Stimulated activated CD4-positive, alpha-beta T cell treated with anti-CD3 and anti-CD28 coated beads, Interleukin-1b, Interleukin-23, amount 100 ng/mL, for 24 hours (primary cell): ENCODE results near the gene RPS18.
"Not testable (repeated sequence)": the region's sequence is repeated elsewhere in the genome, so short reads cannot be mapped to it uniquely, and the experiment has no call there.

Experiments
- DNase-seq, 4 experiments: peaks; one replicate each; pipeline ENCODE4 v3.0.0-alpha.2; 2020; ENCODE audit warnings: low read depth in 4 of 4, low spot score in 1 of 4

The RPS18 gene

GRCh38 chr6:33271468-33272274, at the start of gene RPS18, which contains the start of gene VPS52:
RPS18 (plus strand) TSS chr6:33272075; CDS start chr6:33272120, 45 bp downstream.
VPS52 (minus strand) TSS chr6:33271876; CDS start chr6:33271675, 201 bp downstream.
- DNase-seq = peak; percentile 71 to 79 (median 76)

DNA sequence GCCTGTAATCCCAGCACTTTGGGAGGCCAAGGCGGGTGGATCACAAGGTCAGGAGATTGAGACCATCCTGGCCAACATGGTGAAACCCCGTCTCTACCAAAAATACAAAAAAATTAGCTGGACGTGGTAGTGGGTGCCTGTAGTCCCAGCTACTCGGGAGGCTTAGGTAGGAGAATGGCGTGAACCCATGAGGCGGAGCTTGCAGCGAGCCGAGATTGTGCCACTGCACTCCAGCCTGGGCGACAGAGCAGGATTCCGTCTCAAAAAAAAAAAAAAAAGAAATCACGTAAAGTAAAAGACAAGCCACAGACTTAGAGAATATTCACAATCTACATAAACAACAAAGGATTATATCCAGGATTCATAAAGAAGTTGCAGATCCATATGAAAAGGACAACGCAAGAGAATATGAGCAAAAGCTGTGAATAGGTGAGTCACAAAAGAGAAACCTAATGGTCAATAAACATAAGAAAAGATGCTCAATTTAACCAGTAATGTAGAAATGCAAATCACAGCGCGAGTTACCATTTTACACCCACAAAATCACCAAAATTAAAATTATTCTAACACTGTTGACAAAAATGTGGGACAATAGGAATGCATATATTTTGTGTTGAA, 45.3 kb upstream of the RPS18 start:
- not testable (repeated sequence) for DNase-seq

GRCh38 chr6:33235221-33235634, 36.6 kb upstream of the RPS18 start:
- DNase-seq = no peak

DNA sequence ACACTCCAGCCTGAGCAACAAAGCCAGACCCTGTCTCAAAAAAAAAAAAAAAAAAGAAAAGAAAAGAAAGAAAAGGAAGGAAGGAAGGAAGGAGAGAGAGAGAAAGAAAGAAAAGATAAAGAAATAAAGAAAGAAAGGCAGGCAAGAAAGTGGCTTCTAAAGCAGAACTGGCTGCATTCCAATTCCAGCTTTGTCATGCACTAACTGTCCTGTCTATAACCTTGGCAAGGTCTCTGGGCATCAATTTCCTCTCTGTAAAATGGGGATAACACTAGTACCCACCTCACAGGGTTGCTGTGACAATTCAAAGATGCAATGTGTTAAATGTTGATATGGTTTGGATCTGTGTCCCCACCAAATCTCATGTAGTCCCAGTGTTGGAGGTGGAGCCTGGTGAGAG, 35.5 kb upstream of the RPS18 start:
- no peak for DNase-seq

DNA sequence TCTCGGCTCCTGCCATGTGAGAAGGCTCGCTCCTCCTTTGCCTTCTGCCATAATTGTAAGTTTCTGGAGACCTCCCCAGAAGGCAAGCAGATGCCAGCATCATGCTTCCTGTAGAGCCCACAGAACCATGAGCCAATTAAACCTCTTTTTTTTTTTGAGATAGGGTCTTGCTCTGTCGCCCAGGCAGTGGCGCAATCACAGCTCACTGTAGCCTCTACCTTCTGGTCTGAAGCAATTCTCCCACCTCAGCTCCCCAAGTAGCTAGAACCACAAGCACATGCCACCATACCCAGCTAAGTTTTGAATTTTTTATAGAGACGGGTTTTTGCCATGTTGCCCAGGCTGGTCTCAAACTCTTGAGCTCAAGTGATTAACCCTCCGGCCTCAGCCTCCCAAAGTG, 35.0 kb upstream of the RPS18 start:
- no peak for DNase-seq

GRCh38 chr6:33237741-33238140, 34.1 kb upstream of the RPS18 start:
- DNase-seq = no peak

GRCh38 chr6:33241968-33242367, 29.9 kb upstream of the RPS18 start:
- DNase-seq = no peak

DNA sequence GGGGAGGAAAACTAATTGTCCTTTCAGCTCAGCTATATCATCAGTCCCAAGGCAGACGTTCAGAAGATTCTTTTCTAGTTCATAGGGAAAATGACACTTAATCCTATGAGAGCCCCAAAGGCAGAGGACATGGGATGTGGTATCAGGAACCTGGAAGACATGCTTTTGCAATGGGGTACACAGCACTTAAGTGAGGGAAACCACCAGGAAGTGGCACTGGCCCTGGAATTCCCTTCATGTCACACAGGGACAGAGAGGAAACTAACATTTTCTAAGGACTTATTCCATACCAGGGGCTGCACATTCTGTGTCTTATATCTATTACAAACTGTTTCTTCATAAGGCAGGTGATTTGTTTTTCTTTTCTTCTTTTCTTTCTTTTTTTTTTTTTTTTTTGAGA, 28.4 kb upstream of the RPS18 start:
- no peak for DNase-seq

- peak; percentile 79 to 91 (median 86) for DNase-seq
Measured at GRCh38 chr6:33247977-33248642, 23.8 kb upstream of the RPS18 start.

GRCh38 chr6:33248643-33248931, 23.3 kb upstream of the RPS18 start:
- DNase-seq = peak in 1 of 4 experiments; percentile 24

- peak; percentile 84 to 96 (median 86) for DNase-seq
Measured at GRCh38 chr6:33248932-33249731, 22.7 kb upstream of the RPS18 start.

DNA sequence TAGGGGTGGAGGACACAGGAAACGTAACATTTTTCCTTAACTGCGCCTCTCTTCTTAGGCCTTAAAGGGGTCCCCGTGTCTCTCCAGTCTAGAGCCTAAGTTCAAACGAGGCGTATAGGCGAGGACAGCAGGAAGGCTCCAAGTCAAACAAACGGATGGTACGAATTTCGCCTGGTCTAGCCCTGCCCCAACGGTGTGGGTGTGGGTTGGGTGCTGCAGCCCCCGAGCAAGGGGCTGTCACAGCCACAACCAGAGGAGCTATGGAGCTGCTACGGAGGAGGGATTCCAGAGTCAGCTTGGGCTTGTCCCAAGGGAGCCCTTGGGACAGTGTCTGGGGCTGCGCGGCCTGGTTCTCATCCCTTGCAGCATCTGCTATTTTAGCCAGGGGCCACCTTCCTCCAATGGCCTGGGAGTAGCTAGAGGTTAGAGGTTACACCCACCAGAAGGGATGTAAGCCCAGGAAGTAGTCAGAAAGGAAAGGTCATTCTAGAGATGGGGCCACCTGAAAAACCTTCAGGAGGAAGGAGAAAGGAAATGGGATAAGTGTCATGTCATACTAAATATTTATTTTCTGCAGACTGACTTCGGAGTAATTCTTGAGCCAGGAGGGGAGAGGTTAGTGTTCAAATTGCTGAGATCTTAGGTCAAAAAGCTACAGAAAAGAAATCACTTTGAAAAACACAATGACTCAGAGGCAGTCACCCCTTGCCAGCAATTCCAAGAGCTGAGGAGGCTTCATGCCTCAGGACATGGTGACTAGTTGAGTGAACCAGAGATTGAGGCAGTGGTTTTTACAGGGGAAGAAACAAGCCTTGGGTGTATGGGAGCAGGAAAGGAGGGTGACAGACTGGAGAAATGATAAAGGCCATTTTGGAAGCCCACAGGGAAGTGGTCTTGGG, 21.9 kb upstream of the RPS18 start:
- DNase-seq = no peak

GRCh38 chr6:33250731-33251130, 21.1 kb upstream of the RPS18 start:
- no peak for DNase-seq

- DNase-seq = no peak
Measured at GRCh38 chr6:33251395-33252012, 20.4 kb upstream of the RPS18 start.

DNA sequence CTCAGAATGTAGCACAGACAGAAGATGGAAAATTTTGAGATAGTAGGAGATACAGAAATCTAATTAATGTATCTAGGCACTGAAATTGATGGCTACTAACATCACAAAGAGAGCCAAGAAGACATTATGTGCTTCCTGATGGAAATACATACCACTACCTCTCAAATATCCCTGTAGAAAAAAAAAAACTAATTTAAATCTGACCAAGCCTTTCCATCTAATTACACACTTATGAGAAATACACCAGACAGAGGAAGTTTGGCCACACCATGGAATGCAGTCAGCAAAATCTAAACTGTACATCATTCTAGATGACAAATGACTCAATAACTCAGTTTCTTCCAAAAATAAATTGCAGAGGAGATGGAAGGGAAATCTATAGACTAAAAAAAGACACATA, 19.1 kb upstream of the RPS18 start:
- no peak for DNase-seq

DNA sequence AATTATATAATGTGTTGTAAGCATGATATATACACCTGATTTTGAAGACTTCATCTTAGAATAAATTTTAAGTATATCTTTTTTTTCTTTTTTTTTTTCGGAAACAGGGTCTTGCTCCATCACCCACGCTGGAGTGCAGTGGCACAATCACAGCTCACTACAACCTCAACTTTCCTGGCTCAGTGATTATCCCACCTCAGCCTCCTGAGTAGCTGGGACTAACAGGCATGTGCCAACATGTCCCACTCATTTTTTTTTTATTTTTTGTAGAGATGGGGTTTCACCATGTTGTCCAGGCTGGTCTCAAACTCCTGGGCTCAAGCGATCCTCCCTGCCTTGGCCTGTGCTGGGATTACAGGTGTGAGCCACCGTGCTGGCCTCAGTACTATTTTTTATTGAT, 17.3 kb upstream of the RPS18 start:
- no peak for DNase-seq

DNA sequence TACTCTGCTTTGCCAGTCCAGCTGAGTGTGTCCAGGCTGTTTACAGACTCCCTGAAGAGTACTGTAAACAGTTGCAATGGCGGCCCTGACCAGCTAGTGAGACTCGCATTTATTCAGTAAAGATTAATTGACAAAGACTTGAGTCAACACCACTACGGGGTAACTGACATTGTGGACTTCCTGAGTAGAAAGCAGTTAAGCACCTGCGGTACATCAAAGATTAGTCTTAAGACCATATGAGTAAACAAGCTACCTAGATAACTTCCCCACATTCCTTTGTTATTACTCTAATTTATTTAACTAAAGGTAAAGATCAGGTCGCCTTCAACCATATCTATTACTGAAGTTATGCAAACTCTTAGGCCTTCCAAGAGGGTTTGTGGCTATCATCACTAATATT, 12.8 kb upstream of the RPS18 start:
- DNase-seq = no peak

- DNase-seq = not testable (repeated sequence)
Measured at GRCh38 chr6:33262490-33262889, 9.4 kb upstream of the RPS18 start.

- no peak for DNase-seq
Measured at GRCh38 chr6:33264015-33264414, 7.9 kb upstream of the RPS18 start.

- no peak for DNase-seq
Measured at GRCh38 chr6:33271117-33271467, 783 bp upstream of the RPS18 start.
